ENCODE data around the gene TSPOAP1.
A peak's percentile ranks its signal among the peaks of the same experiment; 100 is the strongest.

- TF ChIP-seq POLR2A (IDR thresholded peaks at IDR 0.05; ENCODE audit: extremely low read depth, insufficient read length) (peak; percentile 13), CTCF (IDR thresholded peaks at IDR 0.05; ENCODE audit: low read depth, low read length) (no peak)
Measured at GRCh38 chr17:58316260-58316960, 12.2 kb downstream of the TSPOAP1 start.
